CD4-positive, alpha-beta T cell treated with Interleukin-6 at 100 ng/mL for 8 hours (primary cell): ENCODE results near the gene LITAFD.
"Not testable (repeated sequence)": the region's sequence is repeated elsewhere in the genome, so short reads cannot be mapped to it uniquely, and the experiment has no call there.

Experiments used
- DNase-seq: peaks from one replicate; pipeline ENCODE4 v3.0.0-alpha.2; 2020; ENCODE audit warnings: mixed read lengths, low spot score

The LITAFD gene

DNA sequence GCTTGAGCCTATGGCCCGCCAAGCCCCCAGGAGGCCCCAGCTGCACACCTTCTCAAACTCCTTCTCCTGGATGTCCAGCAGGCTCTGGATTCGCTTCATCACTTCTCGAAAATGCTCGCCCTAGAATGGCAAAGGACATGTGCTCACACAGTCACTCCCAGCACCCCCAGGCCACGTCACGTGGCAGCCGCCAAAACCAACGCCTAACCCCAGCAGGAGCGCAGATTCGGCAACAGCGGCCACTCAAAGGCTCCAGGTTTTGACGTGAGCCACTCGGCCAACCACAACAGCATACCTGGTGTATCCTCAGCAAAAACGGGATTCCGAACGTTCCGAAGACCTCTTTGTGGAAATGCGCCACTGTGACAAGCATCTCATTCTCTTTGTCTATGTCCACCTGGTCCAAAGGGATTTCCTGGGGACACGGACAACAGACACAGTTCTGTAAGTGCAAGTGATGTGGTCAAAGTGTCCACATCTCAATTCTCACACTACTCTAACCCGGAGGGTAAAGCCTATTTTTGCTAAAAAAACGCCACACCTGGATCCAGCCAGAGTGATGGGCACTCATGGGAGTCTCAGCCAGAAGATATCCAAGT is 12.7 kb downstream of the LITAFD start:
- DNase-seq: no peak

DNA sequence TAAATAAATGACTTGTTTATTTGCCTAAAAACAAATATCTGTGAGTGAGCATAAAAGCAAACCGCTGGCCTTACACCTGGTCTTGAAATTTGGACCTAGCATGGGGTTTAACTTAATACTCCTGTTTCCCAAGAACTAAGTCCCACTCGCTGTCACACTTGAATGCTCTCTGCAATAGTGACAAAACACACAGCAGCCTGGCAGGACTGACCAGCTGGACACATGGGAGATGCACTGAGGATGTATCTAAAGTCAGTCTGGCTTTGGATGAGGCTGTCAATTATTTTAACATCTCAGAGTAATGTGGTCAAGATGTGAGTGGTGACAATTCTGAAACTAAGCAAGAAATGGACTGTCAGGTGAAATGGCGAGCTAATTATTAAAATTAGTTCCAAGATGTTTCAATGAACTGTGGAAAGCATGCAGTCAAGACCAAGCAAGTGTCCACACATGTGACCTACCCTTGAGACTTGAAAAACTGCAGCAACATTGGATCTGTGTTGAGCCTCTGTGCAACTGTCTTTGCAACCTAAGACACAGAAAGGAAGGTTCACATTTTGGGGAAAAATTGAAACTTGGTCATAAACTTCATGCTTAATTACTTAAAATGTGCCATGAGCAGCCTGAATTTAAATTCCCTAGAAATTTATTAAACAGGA is 16.6 kb downstream of the LITAFD start:
- no peak for DNase-seq

DNA sequence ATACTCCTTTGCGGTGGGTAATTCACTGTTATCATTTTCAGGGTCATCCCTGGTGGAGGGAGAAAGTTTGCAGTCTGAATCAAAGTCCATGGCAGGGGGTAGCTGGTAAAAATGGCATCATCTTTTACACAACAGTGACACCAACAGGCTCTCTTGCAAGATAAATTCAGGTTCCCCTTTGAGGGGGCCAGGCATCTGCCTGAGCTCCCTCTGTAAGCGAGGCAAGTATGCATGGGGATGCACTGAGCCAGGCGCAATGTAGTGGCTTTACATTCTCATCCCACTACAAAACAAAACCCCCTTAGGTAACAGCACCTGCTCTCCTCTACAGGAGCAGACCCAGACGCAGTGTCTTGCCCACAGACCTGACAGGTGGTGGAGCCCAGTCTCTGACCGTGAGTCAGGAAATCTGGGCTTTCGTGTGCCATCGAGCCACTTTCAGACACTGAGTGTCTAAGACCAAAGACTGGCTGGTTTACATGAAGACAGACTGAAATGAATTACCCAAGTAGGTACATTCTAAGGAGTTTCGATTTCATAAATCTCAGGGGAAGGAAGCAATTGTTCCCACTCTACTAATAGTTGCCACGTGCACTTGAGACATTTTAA is 17.7 kb downstream of the LITAFD start:
- no peak for DNase-seq

DNA sequence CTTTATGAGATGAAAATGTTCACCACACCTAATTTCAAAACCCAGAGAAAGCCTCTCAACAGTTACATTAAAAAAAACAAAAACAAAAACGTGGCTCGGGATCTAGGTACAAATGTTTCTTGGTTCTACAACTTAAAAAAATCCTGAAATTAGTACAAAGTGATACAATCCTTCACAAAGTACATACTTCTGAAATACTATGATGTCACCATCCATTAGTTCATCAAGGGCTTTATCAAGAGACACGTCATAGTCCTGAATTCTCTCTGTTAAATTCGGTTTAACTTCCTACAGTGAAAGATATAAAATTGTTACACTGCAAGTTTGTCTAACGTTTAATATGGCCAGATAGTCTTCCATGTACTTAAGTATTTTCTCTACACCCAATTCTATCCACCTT is 18.2 kb downstream of the LITAFD start:
- no peak for DNase-seq

DNA sequence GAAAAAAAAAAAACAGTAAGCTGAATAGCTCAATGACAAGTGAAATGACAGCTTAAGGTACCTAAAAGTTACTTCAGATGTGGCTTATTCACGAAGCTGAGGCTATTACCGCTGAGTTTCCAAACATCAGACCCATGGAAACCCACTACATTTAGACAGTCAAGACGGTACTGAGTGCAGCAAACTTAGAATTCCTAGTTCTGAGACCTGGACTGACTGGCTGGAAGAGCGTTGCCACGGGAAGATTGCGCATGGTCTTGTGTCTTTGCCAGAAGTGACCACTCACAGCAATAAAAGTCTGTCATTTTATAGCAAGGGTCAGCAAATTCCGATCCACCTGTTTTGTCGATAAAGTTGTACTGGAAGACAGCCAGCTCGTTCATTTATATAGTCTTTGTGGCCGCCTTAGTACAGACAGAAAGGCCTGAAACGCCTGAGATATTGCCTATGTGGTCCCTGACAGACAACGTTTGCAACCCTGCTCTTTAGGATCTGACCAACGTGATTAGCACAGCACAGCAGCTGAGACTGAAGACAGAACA is 19.2 kb downstream of the LITAFD start:
- no peak for DNase-seq

DNA sequence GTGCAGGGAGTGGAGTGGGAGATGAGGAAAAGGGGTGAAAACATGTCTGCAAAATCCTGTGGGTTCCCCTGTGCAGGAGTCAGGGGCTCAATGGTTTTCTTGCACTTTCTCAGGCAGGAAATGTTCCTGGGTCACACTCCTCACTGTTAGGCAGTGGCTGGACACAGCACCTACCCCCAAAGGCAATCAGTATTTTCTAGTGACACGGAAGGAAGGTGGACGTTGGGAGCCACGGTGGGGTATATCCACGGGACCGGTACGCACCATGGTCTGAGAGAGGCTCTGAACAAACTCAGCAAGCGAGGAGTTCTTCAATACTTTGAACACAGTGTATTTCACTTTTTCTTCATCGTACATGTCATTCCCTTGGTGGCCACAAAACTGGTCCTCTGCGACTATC is 20.9 kb downstream of the LITAFD start:
- DNase-seq: no peak

DNA sequence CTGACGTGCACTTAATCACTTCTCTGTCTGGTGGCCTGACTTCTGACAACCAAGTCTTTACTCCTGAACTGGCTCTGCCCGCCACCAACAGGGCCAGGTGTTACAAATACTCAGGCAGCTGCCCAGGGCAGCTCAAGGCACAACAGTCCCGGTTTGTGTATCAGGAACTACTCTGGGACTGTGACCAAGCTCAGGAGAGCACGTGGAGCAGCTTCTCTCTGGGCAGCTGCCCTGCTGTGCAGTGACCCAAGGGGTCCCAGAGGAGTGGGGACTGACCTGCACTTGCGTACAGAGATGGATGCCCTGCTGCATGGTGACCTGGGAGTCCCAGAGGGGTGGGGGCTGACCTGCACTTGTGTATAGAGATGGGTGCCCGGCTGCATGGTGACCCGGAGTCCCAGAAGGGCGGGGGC is 21.9 kb downstream of the LITAFD start:
- DNase-seq: no peak

DNA sequence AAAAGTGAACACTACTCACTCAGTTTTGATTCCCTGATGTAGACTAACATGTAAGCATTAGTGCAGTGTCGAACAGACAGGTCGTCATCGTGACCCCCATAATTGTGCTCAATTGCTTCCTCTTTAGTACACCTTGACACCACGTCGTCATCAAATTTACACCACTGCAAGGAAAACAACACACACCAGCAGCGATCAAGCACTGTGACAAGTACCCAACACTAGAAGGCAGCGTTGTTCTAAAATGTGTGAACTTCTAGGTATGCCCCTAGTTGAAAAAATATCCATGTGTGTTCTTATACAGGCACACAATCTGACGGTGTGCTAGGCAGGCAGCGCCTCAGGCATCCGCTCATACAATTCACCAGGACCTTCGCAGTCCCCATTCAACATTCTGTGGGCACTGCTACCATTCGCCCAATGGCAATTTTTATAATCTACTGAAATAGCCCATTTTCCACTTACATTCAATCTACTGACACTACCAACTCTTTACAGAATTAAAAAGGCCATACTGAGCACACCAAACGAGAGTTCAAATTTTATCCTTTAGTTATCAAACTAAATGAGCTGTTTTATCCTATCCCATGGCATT is 23.1 kb downstream of the LITAFD start:
- DNase-seq: no peak

DNA sequence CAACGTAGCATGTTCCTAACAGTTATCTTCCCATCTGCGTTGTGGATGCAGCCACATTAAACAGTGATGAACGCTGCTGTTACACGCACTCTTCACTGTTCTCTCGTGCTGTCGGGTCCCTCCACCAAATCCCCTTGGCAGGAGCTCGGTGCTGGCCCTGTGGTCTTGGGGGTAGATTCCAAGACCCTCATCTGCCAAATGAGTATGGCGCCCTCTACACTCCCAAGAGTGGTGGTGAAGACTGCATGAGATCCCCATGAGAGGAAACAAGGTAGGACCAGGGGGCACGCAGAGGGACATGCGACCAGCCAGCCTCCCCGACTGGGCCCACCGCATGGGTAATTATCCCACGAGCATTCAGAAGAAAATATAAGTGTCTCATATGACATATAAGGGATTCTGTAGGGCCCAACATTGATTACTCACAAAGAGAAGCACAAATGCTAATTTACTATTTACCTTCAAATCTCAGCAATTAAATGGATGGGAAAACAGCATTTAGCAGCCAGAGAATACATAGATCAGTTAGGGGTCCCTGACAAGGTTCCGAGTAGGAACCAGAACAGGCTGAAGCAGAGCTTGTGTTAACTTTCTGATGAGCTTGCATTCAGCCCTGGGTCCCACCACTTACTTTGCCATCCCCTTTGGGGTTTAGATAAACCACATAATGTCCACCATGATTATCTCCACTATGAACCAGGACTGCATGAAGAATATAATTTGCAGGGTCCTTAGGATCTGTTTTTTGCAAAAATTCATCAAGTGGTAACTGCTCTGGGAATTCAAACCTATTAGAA is 23.8 kb downstream of the LITAFD start:
- no peak for DNase-seq

DNA sequence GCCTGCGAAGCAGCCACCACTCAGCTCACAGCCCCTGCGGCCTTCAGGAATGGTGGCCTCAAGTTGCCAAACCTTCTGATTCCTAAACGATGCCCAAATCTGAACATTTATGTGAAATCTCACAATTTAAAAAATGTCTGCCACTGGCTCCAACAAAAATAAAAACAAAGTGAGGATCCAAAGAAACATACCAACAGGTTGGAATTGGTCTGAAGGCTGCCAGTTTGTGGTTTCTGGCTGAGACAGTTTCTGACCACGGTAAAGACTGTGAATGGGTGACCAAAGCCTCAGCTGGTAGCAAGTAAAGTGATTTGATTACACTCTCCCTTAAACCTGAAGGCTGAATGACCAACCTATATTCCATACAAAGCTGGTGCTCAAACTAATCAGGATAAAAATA is 24.9 kb downstream of the LITAFD start:
- no peak for DNase-seq

DNA sequence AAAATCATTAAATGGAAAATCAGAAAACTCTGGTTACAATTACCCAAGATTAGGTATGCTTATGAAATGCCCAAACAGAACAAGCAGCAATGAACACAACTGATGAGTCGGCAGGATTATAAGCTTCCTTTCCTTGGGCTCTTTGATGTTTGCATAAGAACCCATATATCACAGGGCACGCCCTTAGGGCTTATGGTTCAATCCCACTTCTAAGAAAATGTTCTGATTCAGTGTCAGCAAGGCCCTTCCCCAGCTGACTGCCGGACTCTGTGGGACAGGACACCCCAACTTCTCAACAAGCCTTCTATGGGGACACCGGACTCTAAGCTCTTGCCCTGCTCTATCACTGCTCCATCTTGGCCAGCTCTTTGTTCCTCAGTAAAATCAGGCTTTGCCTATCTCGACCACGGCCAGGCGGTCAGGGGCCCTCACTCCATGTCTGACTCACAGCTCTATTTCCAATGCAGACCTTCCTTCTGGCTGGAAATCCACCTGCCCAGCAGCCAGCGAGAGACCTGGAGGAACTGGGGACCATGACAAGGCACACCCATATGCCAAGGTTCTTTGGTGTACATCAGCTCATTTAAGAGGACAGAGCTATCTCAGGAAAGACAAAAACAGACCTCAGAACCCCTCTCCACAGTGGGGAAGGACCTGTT is 26.8 kb downstream of the LITAFD start:
- no peak for DNase-seq

DNA sequence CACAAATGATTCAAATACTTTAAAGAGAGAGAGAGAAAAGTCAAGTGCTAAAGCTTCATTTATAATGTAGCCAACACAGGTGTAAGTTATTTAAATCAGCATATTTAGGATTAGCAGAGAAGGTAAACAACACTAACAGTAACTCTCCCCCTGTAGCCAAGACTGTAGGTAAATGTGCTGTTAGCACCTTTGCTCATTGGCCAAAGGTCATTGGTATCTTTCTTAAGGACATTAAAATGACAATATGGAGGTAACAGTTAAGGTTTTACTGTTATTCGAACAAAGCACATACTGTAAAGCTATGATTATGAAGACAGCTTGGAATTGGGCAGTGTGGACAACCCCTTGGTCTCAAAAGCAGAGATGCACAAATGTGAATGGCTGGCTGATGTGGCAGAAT is 28.7 kb downstream of the LITAFD start:
- no peak for DNase-seq

DNA sequence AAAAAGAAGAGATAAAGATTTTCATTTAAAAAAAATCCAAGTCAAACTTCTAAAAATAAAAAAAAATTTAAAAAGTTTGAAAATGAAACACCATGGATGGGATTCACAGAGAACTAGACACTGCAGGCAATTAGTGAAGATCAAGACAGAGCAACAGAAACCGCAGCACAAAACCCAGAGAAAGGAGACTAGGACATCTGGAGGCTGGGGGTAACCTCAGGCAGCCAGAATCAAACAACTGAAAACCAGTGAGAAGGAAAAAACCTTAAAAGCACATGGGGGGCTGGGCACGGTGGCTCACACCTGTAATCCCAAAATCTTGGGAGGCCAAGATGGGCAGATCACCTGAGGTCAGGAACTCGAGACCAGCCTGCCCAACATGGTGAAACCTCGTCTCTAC is 30.6 kb downstream of the LITAFD start:
- no peak for DNase-seq

DNA sequence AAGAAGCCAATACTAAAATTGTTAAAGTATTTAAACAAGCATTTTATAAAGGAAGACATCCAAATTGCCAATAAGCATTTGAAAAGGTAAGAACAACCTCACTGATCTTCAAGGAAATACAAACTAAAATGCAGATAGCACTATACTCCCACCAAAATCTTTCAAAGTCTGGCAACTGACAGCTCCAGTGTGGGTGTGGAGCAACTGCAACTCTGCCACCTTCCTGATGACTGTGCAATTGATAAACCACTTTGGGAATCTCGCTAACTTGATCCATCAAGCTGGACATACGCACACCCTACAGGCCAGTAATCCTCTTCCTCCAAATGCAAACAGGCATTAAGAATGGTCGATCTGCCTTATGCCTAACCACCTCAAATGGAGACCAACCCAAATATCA is 31.9 kb downstream of the LITAFD start:
- no peak for DNase-seq

DNA sequence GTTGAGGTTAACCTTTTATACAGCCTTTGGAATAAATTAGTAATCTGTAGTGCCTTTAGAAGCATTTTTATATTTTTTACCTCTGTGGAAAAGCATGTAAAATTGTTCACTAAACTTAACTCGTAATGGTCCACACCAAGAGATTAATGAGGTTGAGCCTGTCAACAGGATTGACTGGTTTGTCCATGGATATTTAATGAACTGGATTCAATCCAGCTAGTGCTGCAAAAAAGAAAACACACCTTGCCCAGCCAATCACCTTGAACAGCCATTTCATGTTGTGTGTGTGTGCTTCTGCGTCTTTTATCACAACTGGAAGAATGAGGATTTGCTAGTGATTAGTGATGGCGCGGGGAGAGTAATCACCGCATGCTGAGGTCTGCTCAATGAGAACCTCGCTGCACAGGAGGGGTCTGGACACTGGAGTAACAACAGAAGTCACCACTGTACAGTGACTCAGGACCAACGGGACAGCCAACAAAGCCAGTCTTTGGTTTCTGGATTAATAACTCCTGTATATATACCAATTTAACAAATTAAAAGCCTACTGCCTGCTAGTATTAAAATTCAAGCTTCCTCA is 33.7 kb downstream of the LITAFD start:
- DNase-seq: no peak

DNA sequence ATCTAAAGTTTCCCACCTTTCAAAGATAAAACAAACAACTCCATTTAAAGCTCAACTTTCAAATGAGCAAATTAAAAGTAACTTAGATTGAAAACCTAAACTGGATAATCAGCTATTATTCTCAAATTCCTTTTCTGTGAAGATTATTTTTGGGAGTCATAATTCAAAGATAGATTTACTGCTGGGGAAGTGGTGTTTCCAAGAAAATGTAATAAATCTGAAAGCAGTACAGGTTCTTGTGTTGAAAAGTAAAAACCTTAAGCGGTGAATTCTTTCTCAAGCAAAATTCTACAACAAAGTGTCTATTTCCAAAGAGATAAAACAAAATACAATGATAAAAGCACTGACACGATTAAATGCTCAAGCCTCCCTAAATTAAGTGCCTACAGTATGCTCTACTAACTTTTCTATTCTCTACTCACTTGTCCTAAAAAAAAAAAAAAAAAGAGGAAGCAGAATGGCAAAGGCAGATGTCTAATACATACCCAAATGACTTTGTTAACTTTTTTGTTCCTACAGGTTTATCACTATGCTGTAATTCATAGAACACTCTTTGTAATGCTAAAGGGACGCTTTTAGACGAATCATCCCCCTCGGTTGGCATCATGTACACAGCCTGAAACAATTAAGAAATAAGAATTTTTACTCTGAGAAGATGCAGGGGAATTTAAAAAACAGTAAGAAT is 34.5 kb downstream of the LITAFD start:
- no peak for DNase-seq

DNA sequence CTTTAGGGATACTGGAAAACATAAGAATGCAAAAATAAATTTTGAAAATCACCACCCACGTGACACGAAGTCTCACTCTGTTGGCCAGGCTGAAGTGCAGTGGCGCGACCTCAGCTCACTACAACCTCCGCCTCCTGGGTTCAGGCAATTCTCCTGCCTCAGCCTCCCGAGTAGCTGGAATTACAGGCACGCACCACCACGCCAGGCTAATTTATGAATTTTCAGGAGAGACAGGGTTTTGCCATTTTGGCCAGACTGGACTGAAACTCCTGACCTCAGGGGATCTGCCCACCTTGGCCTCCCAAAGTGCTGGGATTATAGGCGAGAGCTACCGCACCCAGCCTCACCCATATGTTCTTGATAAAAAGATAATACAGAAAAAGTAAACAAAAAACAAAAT is 35.2 kb downstream of the LITAFD start:
- not testable (repeated sequence) for DNase-seq

DNA sequence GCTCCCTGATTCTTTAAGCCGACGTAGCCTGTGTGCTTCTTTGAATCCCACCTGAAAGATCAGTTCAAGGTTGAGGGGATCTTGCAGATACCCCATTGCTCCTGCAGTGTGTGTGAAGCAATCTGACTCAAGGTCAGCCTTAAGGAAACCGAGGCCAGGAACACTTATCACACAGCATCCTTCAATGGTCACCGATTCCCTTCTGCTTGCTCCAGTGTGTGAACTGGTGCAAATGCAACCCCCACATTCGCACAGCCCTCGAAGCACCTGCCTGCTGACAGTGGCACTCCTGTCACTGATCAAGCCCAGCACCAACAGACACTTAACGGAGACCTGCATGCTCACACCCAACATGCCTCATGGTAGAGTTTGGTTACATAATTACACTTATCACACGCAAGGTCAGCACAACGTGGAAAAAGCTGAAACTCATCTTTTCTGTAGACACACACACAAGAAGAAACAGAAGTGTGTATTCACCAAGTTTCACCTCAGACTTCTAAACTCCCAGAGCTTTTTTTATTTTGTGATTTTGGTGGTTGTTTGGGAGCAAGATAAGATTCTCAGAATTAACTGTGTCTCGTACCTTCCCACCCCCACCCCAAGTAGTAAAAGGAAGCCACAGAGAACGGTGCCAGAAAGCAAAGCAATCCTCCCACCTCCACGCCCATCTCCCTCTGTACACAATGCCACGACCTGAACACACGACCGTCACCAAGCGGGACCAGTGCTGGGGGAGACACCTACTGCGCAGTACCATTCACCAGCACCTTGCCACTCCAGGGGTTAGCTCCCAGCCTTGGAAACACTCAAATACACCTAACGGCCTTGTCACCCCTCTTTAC is 37.2 kb downstream of the LITAFD start:
- no peak for DNase-seq

DNA sequence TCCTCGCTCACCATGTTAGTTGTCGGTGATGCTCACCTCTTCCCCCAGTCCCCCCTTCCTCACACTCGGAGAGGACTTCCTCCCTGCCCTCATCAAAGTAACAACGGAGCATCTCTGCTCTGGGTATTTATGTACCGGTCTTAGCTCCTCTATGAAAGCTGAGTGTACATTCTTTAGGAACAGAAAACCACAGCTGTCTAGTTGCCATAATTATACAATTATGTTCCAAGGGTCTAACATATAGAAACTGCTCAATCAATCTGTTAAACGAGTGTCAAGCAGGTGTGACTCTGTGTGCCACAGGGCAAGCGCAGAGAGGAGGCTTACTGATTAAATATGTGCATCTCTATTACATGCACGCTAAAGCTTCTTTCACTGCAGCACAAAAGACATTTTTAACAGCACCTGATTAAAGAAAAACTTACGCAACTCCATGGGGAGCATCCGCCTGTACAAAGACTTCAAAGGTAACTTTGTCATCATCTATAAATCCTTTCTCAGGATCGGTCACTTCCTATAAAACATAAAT is 37.8 kb downstream of the LITAFD start:
- no peak for DNase-seq
